ENCODE data around the gene EPN3.

DNA sequence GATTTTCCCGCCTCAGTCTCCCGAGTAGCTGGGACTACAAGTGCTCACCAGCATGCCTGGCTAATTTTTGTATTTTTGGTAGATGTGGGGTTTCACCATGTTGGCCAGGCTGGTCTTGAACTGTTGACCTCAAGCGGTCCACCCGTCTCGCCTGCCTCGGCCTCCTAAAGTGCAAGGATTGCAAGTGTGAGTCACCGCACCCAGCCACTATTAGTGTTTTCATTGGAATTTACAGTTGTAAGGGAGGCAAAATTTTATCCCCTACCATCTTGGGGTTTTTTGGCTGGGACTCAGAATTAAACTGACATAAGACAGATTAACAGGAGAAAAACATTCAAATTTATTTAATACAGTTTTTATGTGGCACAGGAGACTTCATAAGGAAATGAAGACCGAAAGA lies 36.6 kb upstream of the EPN3 start:
- TF ChIP-seq EZH2phosphoT487 (IDR thresholded peaks at IDR 0.05; ENCODE audit: borderline replicate concordance), result no peak
- TF ChIP-seq, protein P1, sequence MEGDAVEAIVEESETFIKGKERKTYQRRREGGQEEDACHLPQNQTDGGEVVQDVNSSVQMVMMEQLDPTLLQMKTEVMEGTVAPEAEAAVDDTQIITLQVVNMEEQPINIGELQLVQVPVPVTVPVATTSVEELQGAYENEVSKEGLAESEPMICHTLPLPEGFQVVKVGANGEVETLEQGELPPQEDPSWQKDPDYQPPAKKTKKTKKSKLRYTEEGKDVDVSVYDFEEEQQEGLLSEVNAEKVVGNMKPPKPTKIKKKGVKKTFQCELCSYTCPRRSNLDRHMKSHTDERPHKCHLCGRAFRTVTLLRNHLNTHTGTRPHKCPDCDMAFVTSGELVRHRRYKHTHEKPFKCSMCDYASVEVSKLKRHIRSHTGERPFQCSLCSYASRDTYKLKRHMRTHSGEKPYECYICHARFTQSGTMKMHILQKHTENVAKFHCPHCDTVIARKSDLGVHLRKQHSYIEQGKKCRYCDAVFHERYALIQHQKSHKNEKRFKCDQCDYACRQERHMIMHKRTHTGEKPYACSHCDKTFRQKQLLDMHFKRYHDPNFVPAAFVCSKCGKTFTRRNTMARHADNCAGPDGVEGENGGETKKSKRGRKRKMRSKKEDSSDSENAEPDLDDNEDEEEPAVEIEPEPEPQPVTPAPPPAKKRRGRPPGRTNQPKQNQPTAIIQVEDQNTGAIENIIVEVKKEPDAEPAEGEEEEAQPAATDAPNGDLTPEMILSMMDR (conservative IDR thresholded peaks at IDR 0.05; ENCODE audit: low read length), result no peak

Data from Loucy (cell line).